HG02571 (cell line): ENCODE measurements around the gene SPC24.
"Not testable (repeated sequence)": the region's sequence is repeated elsewhere in the genome, so short reads cannot be mapped to it uniquely, and the experiment has no call there.

ENCODE experiments used
- ATAC-seq: cut with Tn5 transposase; IDR thresholded peaks from one replicate; pipeline ENCODE4 v1.9.1; 2021; ENCODE audit warnings: mild to moderate bottlenecking, moderate library complexity; ENCODE audit not compliant: unreplicated experiment

Gene SPC24

DNA sequence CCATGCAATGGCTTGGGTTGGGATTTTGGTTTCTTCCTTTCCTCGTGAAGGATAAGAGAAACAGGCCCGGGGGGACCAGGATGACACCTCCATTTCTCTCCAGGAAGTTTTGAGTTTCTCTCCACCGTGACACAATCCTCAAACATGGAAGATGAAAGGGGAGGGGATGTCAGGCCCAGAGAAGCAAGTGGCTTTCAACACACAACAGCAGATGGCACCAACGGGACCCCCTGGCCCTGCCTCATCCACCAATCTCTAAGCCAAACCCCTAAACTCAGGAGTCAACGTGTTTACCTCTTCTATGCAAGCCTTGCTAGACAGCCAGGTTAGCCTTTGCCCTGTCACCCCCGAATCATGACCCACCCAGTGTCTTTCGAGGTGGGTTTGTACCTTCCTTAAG is 24.1 kb downstream of the SPC24 start:
- ATAC-seq = no peak

GRCh38 chr19:11130824-11131455 is 24.6 kb downstream of the SPC24 start:
- ATAC-seq = no peak

- no peak for ATAC-seq
Measured at GRCh38 chr19:11127905-11128304, 27.7 kb downstream of the SPC24 start.

DNA sequence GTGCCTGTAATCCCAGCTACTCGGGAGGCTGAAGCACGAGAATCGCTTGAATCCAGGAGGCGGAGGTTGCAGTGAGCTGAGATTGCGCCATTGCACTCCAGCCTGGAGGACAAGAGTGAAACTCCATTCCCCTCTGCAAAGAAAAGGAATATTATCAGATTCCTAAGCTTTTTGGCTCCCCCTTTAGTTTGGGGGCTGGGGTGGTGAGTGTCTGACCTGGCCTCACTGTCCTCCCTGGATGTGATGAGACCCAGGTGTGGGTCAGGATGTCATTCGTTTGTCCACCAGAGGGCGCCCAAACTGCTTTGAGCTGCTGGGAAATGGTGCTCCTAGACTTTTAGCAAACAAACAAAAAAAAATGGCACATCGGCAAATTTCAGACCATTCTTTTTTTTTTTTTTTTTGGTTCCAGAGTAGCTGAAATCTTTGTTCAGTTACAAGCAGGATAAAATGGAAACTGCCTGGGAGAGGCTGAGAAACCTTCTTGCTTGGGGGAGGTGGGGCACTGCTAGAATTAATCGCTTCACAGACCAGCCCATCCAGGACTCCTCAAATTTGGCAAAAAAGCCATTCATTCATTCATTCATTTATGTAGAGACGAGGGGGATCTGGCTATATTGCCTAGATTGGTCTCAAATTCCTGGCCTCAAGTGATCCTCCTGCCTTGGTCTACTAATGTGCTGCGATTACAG is 29.4 kb downstream of the SPC24 start:
- no peak for ATAC-seq

- ATAC-seq = not testable (repeated sequence)
Measured at GRCh38 chr19:11124157-11124556, 31.4 kb downstream of the SPC24 start.

DNA sequence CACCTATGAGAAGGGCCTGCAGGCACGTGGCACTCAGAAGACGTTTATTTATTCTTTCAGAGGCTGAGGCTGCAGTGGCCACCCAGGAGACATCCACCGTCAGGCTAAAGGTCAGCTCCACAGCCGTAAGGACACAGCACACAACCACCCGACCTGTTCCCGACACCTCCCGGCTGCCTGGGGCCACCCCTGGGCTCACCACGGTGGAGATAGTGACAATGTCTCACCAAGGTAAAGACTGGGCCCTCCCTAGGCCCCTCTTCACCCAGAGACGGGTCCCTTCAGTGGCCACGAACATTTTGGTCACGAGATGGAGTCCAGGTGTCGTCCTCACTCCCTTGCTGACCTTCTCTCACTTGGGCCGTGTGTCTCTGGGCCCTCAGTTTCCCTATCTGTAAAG is 32.5 kb downstream of the SPC24 start:
- ATAC-seq = no peak

GRCh38 chr19:11121963-11122362 is 33.6 kb downstream of the SPC24 start:
- ATAC-seq = not testable (repeated sequence)

DNA sequence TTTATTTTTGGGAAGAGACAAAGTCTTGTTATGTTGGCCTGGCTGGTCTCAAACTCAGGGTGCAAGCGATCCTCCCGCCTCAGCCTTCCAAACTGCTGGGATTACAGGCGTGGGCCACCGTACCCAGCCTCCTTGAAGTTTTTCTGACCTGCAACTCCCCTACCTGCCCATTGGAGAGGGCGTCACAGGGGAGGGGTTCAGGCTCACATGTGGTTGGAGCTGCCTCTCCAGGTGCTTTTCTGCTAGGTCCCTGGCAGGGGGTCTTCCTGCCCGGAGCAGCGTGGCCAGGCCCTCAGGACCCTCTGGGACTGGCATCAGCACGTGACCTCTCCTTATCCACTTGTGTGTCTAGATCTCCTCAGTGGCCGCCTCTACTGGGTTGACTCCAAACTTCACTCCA is 39.1 kb downstream of the SPC24 start:
- no peak for ATAC-seq

DNA sequence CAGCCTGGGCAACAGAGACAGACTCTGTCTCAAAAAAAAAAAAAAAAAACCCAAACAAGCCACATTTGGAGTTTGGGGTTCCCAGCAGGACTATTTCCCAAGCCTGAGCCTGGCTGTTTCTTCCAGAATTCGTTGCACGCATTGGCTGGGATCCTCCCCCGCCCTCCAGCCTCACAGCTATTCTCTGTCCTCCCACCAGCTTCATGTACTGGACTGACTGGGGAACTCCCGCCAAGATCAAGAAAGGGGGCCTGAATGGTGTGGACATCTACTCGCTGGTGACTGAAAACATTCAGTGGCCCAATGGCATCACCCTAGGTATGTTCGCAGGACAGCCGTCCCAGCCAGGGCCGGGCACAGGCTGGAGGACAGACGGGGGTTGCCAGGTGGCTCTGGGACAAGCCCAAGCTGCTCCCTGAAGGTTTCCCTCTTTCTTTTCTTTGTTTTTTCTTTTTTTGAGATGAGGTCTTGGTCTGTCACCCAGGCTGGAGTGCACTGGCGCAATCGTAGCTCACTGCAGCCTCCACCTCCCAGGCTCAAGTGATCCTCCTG is 39.6 kb downstream of the SPC24 start:
- no peak for ATAC-seq

DNA sequence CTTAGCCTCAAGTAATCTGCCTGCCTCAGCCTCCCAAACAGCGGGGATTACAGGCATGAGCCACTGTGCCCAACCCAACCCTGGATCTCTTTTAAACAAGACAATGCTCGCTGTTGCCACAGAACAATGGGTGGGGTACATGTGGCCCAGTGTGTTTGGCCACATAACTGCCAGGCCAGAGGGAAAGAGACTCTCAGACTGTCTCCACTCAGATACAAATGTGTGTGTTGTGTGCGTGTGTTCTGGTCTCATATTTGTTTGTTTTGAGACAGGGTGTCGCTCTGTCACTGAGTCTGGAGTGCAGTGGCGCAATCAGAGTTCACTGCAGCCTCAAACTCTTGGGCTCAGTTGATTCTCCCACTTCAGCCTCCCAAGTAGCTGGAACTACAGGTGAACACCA is 40.5 kb downstream of the SPC24 start:
- ATAC-seq = no peak

DNA sequence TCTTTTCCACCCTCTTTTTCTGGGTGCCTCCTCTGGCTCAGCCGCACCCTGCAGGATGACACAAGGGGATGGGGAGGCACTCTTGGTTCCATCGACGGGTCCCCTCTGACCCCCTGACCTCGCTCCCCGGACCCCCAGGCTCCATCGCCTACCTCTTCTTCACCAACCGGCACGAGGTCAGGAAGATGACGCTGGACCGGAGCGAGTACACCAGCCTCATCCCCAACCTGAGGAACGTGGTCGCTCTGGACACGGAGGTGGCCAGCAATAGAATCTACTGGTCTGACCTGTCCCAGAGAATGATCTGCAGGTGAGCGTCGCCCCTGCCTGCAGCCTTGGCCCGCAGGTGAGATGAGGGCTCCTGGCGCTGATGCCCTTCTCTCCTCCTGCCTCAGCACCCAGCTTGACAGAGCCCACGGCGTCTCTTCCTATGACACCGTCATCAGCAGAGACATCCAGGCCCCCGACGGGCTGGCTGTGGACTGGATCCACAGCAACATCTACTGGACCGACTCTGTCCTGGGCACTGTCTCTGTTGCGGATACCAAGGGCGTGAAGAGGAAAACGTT is 42.4 kb downstream of the SPC24 start:
- ATAC-seq = no peak

DNA sequence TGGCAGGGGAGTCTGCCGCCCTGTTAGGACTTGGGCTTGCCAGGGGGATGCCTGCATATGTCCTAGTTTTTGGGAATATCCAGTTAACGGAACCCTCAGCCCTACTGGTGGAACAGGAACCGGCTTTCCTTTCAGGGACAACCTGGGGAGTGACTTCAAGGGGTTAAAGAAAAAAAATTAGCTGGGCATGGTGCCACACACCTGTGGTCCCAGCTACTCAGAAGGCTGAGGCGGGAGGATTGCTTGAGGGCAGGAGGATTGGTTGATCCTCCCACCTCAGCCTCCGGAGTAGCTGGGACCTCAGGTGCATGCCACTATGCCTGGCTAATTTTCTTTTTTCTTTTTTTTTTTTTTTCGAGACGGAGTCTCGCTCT is 43.8 kb downstream of the SPC24 start:
- ATAC-seq = no peak

GRCh38 chr19:11111117-11111770 is 44.3 kb downstream of the SPC24 start:
- ATAC-seq = no peak

DNA sequence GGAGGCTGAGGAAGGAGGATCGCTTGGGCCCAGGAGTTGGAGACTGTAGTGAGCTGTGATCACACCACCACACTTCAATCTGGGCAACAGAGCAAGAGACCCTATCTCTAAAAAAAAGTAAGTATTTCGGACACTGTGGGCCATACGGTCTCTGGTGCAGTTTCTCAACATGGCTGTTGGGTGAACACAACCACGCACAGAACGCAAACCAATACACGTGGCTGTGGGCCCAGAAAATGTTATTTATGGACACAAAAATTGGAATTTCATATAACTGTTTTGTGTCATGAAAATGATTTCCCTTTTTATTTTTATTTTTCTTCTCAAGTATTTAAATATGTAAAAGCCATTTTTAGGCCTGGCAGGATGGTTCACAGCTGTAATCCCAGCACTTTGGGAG is 46.8 kb downstream of the SPC24 start:
- ATAC-seq = no peak

- no peak for ATAC-seq
Measured at GRCh38 chr19:11106477-11106876, 49.1 kb downstream of the SPC24 start.

GRCh38 chr19:11105014-11105636 is 50.5 kb downstream of the SPC24 start:
- no peak for ATAC-seq

GRCh38 chr19:11103667-11104066 is 51.9 kb downstream of the SPC24 start:
- ATAC-seq = not testable (repeated sequence)

- ATAC-seq = no peak
Measured at GRCh38 chr19:11102944-11103343, 52.6 kb downstream of the SPC24 start.

DNA sequence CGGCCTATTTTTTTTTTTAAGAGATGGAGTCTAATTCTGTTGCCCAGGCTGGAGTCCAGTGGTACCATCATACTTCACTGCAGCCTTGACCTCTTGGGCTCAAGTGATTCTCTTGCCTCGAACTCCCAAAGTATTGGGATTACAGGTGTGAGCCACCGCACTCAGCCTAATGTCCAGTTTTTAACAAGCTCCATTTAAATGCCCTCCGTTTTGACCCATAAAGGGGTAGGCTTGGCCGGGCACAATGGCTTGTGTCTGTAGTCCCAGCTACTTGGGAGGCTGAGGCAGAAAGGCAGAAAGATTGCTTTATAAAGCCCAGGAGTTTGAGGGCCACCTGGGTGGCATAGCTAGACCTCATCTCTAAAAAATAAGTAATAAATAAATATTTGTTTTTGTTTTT is 54.5 kb downstream of the SPC24 start:
- no peak for ATAC-seq

DNA sequence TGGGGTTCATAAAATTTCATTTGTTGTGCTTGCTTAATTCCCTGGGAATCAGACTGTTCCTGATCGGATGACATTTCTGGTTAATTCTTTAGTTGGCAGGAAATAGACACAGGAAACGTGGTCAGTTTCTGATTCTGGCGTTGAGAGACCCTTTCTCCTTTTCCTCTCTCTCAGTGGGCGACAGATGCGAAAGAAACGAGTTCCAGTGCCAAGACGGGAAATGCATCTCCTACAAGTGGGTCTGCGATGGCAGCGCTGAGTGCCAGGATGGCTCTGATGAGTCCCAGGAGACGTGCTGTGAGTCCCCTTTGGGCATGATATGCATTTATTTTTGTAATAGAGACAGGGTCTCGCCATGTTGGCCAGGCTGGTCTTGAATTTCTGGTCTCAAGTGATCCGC is 55.5 kb downstream of the SPC24 start:
- ATAC-seq = no peak

DNA sequence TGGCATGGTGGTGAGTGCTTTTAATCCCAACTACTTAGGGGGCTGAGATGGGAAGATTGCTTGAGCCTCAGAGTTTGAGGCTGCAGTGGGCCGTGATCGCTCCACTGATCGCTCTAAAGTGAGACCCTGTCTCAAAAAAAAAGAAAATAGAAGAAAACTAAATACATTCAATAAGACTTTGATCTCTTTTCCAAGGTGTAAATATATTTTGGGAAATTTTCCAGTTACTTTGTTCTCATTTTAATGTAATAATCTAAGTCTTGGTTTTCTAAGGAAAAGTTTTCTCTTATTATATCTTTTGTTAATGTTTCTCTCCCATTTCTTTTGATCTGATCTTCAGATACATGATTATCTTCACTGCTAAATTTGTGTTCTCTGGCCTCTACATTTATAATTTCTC is 56.7 kb downstream of the SPC24 start:
- ATAC-seq = no peak
